Small intestine (tissue), 7 donors: ENCODE results near the gene SPATA20. TPM values are rescaled to one million over a fixed set of nuclear protein-coding genes. Genes with fewer than 3 reads are reported as not detected.

Experiments
- DNase-seq, 2 donors: peaks; one replicate each; pipeline versions ENCODE4 v3.0.0 to v3.0.0-alpha.2; 2013
- FAIRE-seq: peaks from 2 replicates; lab custom pipeline; 2012; peaks lifted over from hg19 to GRCh38; lab: Jason Lieb, UNC
- H3K27ac ChIP-seq, 3 donors: one replicate each; pipeline ENCODE4 v1.5.1; 2013; ENCODE audit warnings: low read length in 2 of 3, mild to moderate bottlenecking in 2 of 3, control low read depth in 1 of 3, inconsistent platforms in 1 of 3, low read depth in 1 of 3, moderate library complexity in 1 of 3
- H3K27me3 ChIP-seq, 3 donors: one replicate each; pipeline ENCODE4 v1.6.1; 2013; ENCODE audit warnings: low read length in 3 of 3, inconsistent platforms in 1 of 3; ENCODE audit not compliant: control insufficient read depth in 3 of 3, insufficient read depth in 3 of 3
- H3K36me3 ChIP-seq, 3 donors: one replicate each; pipeline ENCODE4 v1.6.1; 2013; ENCODE audit warnings: low read length in 3 of 3, inconsistent platforms in 1 of 3, low read depth in 1 of 3, mild to moderate bottlenecking in 1 of 3, moderate library complexity in 1 of 3; ENCODE audit not compliant: control insufficient read depth in 3 of 3, insufficient read depth in 2 of 3
- H3K4me1 ChIP-seq, 3 donors: one replicate each; pipeline ENCODE4 v1.6.1; 2013; ENCODE audit warnings: low read length in 2 of 3, inconsistent platforms in 1 of 3, low read depth in 1 of 3, mild to moderate bottlenecking in 1 of 3, moderate library complexity in 1 of 3; ENCODE audit not compliant: control insufficient read depth in 3 of 3, insufficient read depth in 2 of 3
- H3K4me3 ChIP-seq, 3 donors: one replicate each; pipeline ENCODE4 v1.5.1; 2013; ENCODE audit warnings: low read length in 3 of 3, control low read depth in 1 of 3, inconsistent platforms in 1 of 3, low read depth in 1 of 3, mild to moderate bottlenecking in 1 of 3, moderate library complexity in 1 of 3
- H3K9me3 ChIP-seq, 2 donors: one replicate each; pipeline ENCODE4 v1.6.1; 2013; ENCODE audit warnings: low read depth in 1 of 2, low read length in 1 of 2; ENCODE audit not compliant: control insufficient read depth in 2 of 2, insufficient read depth in 1 of 2
- WGBS, 3 donors: extraction: QIAGEN DNeasy Blood & Tissue Kit; methylation state at CpG; one replicate each; pipeline ENCODE4 v1.1.7; 2013; 5-methylcytosine and 5-hydroxymethylcytosine counted together
- polyA plus RNA-seq, 4 donors: library from polyadenylated mRNA; stranded (reverse) in 3 of 4; unstranded in 1 of 4; fragments of 200-250 nt in 3 of 4; fragments of 120-200 nt in 1 of 4; gene quantifications; one replicate each; pipeline versions ENCODE4 v1.2.1 to v1.2.3, GENCODE V29; 2013
- donor health status: healthy with polysubstance abuse.
- donor health status: control.
- donor health status: control.
- donor health status: Bipolar disorder and iron deficiency.
- donor health status: healthy.

The SPATA20 gene
- polyA plus RNA-seq, 4 donors = 7.0 to 67.0 (median 23.6) TPM

DNA sequence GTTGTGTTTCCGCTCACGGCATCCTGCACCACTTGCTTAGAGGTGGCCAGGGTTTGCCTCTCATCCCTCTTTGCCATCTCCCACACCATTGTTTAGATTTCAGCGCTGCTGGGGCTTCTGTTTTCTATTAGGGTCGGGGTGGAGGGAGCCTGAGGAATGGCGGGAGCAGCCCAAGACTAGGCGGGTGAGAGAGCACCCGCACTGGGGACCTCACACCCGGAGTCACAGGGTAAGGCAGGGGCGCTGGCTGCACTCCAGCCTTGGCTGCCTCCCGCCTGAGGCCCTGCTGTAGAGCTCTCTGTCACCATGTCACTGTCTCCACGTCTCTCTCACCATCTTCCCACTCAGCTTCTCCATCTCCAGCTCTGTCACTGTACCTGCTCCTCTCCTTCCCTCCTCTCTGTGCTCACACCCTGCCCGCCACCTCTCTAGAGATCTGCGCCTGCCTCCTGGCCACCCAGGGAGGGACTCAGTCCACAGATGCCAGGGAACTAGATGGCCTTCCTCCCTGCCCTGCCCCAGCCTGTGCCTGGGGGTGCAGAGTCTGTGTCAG is 54.9 kb downstream of the SPATA20 start:
- DNase-seq = no peak
- no peak overlapping the region for H3K4me3 ChIP-seq
- H3K27ac ChIP-seq = no peak overlapping the region
- H3K9me3 ChIP-seq = no peaks in the 10 kb centered on the region
- 62 to 68% (median 63%) methylated on average over 13 of the region's 13 CpGs for WGBS, 3 donors
- peaks cover 0 to 8% (median 0%) of the 10 kb centered on the region in 3 donors for H3K27me3 ChIP-seq
- FAIRE-seq = no peak
- peaks cover 0 to 7% (median 0%) of the 10 kb centered on the region in 3 donors for H3K36me3 ChIP-seq
- peaks cover 0 to 10% (median 0%) of the 10 kb centered on the region in 3 donors for H3K4me1 ChIP-seq

DNA sequence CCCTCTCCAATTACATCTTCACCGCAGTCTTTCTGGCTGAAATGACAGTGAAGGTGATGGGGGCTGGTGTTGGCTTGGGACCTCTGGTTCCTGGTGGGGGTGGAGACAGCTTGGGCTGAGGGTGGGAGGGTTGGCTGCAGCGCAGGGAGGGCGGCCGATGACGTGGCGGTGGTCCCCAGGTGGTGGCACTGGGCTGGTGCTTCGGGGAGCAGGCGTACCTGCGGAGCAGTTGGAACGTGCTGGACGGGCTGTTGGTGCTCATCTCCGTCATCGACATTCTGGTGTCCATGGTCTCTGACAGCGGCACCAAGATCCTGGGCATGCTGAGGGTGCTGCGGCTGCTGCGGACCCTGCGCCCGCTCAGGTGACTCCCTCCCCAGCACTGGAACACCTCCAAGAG is 55.9 kb downstream of the SPATA20 start:
- H3K27ac ChIP-seq = no peak overlapping the region
- H3K9me3 ChIP-seq = no peaks in the 10 kb centered on the region
- H3K27me3 ChIP-seq = peaks cover 0 to 8% (median 0%) of the 10 kb centered on the region in 3 donors
- FAIRE-seq (no peak), DNase-seq (no peak)
- H3K36me3 ChIP-seq = peaks cover 0 to 7% (median 0%) of the 10 kb centered on the region in 3 donors
- H3K4me3 ChIP-seq = no peak overlapping the region
- 86 to 92% (median 88%) methylated on average over 17 to 18 of the region's 18 CpGs for WGBS, 3 donors
- H3K4me1 ChIP-seq = peaks cover 0 to 10% (median 0%) of the 10 kb centered on the region in 3 donors

DNA sequence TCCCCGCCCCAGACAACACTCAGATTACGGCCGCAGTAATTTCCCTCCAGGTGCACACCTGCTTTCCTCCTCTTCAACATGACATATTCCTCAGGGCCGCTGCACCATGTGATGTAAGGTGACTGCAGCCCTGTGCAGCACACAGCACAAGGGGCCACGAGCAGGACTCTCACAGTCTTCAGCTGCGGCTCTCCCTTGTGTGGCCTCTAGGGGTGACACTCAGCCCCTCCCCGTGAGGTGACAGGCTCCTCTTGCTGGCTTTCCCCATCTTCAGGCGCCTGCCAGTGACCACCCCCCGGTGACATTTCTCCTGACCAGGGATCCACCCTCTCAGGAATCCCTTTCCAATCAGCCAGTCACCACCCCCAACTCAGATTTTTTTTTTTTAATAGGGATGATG is 56.4 kb downstream of the SPATA20 start:
- Histone ChIP-seq H3K4me1 (peaks cover 0 to 10% (median 0%) of the 10 kb centered on the region in 3 donors), H3K9me3 (no peaks in the 10 kb centered on the region), H3K36me3 (peaks cover 0 to 7% (median 0%) of the 10 kb centered on the region in 3 donors), H3K27ac (no peak overlapping the region), H3K27me3 (peaks cover 0 to 8% (median 0%) of the 10 kb centered on the region in 3 donors), H3K4me3 (no peak overlapping the region)
- 25 to 55% (median 30%) methylated on average over 9 of the region's 9 CpGs for WGBS, 3 donors
- DNase-seq = peak in 1 of 2 donors; percentile 10
- no peak for FAIRE-seq

DNA sequence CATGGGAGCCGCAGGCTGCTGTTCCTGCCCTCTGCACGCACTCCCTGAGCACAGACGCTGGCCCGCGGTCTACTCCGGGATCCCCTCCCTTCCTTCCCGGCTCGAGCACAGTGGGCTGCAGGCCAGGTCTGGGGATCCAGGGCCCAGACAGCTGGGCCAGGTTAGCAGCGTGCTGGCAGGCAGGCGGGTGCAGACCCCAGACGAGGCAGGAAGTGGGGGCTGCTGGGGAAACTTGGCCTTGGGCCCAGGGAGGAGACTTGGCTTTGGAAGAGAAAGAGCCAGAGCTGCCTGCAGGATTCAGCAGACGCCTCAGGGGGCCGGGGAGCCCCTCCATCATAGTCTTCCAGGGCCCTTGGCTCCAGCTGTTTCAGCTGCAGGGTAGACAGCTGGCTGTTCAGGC is 57.5 kb downstream of the SPATA20 start:
- Histone ChIP-seq H3K9me3 (no peaks in the 10 kb centered on the region), H3K27ac (peak overlapping the region in 1 of 3 donors; percentile 48), H3K27me3 (peaks cover 0 to 8% (median 0%) of the 10 kb centered on the region in 3 donors), H3K4me1 (peaks cover 0 to 10% (median 0%) of the 10 kb centered on the region in 3 donors), H3K4me3 (no peak overlapping the region), H3K36me3 (peaks cover 0 to 7% (median 0%) of the 10 kb centered on the region in 3 donors)
- 31 to 57% (median 36%) methylated on average over 13 of the region's 13 CpGs for WGBS, 3 donors
- DNase-seq (peak in 1 of 2 donors; percentile 57), FAIRE-seq (no peak)

- 70 to 72% (median 72%) methylated on average over 10 of the region's 10 CpGs for WGBS, 3 donors
- Histone ChIP-seq H3K27me3 (peaks cover 0 to 8% (median 0%) of the 10 kb centered on the region in 3 donors), H3K4me3 (no peak overlapping the region), H3K27ac (peak overlapping the region in 1 of 3 donors; percentile 48), H3K36me3 (peaks cover 0 to 6% (median 0%) of the 10 kb centered on the region in 3 donors), H3K9me3 (no peaks in the 10 kb centered on the region), H3K4me1 (peaks cover 0 to 10% (median 0%) of the 10 kb centered on the region in 3 donors)
- FAIRE-seq = no peak
- DNase-seq = no peak
Observed at GRCh38 chr17:50605429-50605828, 58.5 kb downstream of the SPATA20 start.

Other genes starting within 250 kb of the SPATA20 start
- 10 to 100 TPM in 1 of 4 donors, 1 to 10 TPM in 3; 3.8 to 18.2 (median 6.7) TPM for gene XYLT2, start 201.0 kb upstream of the SPATA20 start, polyA plus RNA-seq
- 100 to 1,000 TPM in 3 of 4 donors, 10 to 100 TPM in 1; 70.9 to 247 (median 163) TPM for gene MRPL27, start 174.0 kb upstream of the SPATA20 start, polyA plus RNA-seq
- gene EME1, start 173.9 kb upstream of the SPATA20 start, polyA plus RNA-seq = 1 to 10 TPM in 2 of 4 donors, not detected in 2; 2.5 to 4.3 TPM
- 100 to 1,000 TPM in 1 of 4 donors, 10 to 100 TPM in 3; 51.0 to 108 (median 64.0) TPM for gene LRRC59, start 149.7 kb upstream of the SPATA20 start, polyA plus RNA-seq
- 100 to 1,000 TPM in 3 of 4 donors, 10 to 100 TPM in 1; 13.5 to 259 (median 117) TPM for gene ACSF2, start 121.0 kb upstream of the SPATA20 start, polyA plus RNA-seq
- gene CHAD, start 78.3 kb upstream of the SPATA20 start, polyA plus RNA-seq = 10 to 100 TPM in 1 of 4 donors, 1 to 10 TPM in 2, under 1 TPM in 1; 0.87 to 13.4 (median 5.8) TPM
- 10 to 100 TPM; 18.1 to 36.4 (median 19.5) TPM for gene RSAD1, start 68.3 kb upstream of the SPATA20 start, polyA plus RNA-seq
- 1 to 10 TPM in 1 of 4 donors, under 1 TPM in 2, not detected in 1; 0.13 to 1.6 (median 0.45) TPM for gene MYCBPAP, start 38.7 kb upstream of the SPATA20 start, polyA plus RNA-seq
- gene EPN3, start 14.4 kb upstream of the SPATA20 start, polyA plus RNA-seq = 10 to 100 TPM in 2 of 4 donors, 1 to 10 TPM in 2; 5.4 to 28.1 (median 11.5) TPM
- gene CACNA1G, start 13.5 kb downstream of the SPATA20 start, polyA plus RNA-seq = 1 to 10 TPM in 1 of 4 donors, under 1 TPM in 1, not detected in 2; 0.03 to 1.7 TPM
- gene ABCC3, start 87.7 kb downstream of the SPATA20 start, polyA plus RNA-seq = 100 to 1,000 TPM in 1 of 4 donors, 10 to 100 TPM in 3; 36.7 to 131 (median 81.9) TPM
- 10 to 100 TPM in 2 of 4 donors, 1 to 10 TPM in 2; 5.7 to 23.8 (median 9.6) TPM for gene ANKRD40, start 160.7 kb downstream of the SPATA20 start, polyA plus RNA-seq
- 100 to 1,000 TPM in 3 of 4 donors, 10 to 100 TPM in 1; 57.4 to 466 (median 313) TPM for gene LUC7L3, start 172.4 kb downstream of the SPATA20 start, polyA plus RNA-seq
- 100 to 1,000 TPM in 2 of 4 donors, 10 to 100 TPM in 2; 39.0 to 298 (median 149) TPM for gene ANKRD40CL, start 220.3 kb downstream of the SPATA20 start, polyA plus RNA-seq